ENCODE measurements around the gene FHL3.
A peak's percentile ranks its signal among the peaks of the same experiment; 100 is the strongest.

The FHL3 gene

DNA sequence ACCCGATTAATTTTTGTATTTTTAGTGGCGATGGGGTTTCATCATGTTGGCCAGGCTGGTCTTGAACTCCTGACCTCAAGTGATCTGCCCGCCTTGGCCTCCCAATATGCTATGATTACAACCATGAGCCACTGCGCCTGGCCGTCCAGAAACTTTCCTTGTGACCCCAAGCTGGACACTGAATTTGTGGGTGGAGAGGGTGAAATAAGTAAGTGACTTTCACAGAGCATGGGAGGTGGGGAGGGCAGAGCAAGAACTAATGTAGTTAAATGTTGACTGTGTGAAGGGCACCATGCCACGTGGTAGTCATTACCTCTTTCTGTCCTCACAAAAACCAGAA, 4.5 kb upstream of the FHL3 start:
- no peak for DNase-seq

DNA sequence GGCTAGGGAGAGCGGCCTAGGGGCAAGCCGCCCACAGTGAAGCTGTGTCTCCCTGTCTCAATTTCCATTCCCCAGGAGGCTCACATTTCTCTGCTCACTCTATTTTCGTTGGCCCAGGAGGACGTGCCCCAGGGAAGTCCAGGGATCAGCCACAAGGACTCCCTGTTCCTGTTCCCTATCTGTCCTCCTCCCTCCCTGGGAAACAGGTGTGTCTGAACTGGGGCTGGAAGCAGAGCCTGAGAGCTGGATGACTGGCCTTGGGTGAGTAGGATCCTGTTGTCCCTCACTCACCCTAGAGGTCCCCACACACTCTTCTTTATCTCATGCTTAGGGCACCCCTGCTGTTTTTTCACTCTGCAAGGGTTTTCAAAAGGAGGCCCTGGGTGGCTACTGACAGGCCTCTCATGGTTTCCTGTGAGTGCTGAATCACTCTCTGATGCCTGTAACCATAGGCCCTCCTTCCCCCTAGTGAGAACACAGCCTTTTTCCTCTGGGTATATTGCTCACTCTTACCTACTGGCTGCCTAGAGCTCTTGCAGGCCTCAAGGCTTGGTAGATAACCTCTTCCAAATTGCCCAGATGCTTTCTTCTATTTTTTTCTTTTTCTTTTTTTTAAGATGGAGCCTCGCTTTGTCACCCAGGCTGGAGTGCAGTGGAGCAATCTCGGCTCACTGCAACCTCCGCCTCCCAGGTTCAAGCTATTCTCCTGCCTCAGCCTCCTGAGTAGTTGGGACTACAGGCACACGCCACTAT, 4.0 kb upstream of the FHL3 start:
- no peak for DNase-seq

DNA sequence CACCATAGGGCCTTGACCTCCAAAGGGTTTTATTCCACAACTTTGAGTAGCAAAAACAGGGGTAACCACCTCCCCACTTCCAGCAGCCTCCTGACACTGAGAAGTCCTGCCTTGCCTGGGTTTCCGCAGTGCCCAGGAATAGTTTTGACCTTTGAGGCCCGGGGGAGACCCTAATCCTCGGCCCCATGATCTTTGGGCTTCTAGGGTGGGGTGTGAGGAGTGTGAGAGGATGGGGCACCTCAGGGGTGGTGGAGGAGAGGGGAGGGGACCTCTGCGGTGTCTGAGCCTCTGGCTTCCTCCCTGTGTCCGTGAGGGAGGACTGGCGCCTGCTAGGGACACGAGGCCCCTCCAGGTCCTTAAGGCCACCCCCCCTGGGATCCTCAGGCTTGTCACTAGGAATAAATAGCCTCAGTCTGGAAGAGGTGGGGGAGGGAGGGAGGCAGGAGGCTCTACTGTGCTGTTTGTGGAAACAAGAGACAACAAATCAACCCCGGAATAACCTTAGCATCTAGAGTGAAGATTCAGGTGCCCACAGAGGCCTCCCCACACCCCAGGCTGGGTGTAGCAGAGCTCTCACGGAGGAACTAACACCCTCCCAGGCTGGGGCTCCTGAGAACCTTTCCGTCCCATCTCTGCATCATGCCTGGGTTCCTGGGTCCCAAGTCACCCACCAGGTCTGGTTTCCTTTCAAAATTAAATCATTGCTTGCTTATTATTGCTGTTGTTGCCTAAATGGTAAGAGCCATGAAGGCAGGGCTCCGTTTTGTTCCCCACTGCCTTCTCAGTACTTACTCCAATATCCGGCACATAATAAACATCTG, 904 bp upstream of the FHL3 start:
- DNase-seq, result no peak

DNA sequence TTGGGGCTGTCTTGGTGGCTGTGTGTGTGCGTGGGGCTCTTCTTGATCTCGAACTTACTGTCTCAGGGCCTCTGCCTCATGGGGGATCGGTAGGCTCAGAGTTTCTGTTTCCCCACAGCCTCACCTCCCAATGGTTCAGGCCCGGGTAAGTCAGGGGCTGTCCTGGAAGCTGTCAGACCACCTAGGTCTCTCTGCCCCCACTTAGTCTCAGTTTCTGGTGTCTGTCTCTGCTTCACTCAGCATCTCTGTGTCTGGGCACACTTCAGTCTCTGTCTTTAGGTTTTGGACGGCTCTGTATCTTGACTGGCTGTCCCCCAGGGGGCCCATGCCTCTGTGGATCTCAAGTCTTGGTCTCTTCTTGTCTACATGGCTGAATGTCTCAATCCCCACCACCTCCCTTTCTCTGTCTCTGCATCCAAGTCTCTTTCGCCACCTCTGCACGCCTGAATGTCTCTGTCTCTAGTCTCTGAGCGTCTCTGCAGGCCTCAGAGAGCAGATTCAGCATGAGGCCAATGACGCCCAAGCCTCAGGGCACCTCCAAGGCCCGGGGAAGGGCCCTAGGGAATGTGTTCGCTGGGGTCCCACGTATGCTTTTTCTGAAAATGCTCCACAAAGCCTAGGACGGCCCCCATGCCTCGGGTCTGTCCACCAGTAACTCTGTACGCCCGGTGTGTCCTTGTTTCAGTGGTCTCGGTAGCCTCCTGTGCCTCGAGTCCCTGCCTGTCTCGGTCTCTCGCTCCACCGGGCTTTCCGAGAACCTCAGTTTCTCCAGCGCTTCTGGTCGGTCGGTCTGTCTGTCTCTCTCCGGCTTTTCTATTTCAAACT, 818 bp downstream of the FHL3 start:
- DNase-seq, result no peak

DNA sequence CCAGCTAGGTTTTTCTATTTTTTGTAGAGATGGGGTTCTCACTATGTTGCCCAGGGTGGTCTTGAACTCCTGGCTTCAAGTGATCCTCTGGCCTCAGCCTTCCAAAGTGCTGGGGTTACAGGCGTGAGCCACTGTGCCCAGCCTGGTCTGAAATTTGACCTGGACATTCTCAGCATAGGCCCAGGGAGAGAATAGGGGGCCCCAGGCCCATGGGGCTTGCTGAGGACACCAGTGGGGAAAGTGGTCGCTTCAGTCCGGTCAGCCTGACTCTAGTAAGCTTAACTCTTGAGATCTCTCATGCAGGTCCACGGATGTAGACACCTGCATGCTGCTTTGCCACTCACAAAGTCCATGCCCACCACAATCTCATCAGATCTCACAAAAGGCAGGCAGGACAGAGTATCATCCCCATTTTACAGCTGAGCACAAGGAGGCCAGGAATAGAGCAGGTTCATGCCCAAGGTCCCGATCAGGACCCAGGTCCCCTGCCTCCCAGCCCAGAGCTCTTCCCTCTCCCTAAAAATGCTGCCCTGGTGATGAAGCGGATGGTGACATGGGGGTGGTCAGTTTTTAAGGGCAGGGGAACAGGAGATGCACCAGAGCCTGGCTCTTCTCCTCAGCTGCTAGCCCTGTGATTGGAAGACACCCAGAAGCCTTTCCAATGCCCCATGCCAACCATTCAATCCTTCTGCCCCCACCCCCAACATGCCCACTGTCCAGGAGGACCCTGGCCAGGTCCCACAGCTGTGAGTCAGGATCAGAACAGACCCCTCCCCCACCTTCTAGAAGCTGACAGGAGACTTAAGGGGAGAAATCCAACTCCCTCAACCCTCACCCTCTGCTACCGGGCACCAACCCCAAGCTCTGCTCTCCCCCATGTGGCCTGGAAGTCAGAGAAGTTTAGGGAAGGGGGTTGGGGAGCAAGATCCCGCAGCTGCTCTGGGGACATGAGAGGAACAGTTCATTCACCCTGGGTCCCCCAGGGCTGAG, 1.8 kb downstream of the FHL3 start:
- DNase-seq, result no peak

DNA sequence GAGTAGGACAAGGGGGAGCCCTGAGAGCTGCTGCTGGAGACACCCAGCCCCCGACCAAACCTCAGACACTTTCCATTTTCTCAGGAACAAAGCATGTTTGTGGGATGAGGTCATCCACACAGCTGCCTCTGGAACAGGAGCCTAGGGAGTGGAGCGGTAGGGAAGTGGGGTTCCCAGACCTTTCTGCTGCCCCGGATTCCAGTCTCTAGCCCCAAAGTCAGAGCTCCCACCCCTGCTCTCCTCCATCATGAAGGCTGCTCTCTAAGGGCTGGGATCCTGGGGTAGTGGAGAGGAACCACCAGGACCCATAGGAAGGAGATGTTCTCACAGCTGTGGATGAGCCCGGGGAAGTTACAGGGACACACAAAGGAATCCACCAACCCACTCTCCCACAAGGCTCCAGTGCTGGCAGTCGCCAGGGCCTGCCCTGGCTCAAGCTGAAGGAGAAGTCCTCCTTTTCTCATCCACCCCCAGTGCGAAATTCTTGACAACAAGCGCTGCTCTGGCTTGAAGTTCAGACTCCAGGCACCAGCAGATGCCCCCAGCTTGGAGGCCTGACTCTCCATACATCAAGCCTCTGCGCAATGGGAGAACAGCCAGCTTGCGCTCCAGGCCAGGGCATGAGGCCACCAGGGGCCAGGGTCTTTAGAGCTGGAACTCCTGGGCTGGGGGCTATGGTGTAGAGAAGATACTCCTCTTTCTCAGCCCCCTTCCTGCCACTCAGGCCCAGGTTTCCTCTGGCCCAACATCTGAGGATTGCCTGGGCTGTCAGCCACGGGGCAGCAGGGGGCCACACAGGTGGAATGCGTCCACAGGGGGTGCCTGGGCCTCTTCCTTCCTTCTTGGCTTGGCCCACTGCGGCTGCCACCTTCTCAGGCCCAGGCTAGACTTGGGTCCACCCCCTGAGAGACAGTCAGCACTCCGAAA, 4.5 kb downstream of the FHL3 start:
- DNase-seq, result no peak

DNA sequence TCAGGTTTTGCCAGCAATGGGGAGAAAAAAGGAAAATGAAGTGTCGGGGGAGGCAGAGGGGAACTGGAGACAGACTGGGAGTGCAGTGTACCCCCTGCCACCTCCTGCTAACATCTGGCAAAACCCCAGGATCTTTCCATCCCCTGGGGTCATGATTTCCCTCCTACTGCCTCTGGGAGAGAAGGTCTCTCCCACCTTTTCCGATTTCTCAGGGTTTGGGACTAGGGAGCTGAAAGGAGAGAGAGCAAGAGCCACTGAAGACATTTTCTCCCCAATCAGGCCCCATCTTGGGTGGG, 5.1 kb downstream of the FHL3 start:
- no peak for DNase-seq

DNA sequence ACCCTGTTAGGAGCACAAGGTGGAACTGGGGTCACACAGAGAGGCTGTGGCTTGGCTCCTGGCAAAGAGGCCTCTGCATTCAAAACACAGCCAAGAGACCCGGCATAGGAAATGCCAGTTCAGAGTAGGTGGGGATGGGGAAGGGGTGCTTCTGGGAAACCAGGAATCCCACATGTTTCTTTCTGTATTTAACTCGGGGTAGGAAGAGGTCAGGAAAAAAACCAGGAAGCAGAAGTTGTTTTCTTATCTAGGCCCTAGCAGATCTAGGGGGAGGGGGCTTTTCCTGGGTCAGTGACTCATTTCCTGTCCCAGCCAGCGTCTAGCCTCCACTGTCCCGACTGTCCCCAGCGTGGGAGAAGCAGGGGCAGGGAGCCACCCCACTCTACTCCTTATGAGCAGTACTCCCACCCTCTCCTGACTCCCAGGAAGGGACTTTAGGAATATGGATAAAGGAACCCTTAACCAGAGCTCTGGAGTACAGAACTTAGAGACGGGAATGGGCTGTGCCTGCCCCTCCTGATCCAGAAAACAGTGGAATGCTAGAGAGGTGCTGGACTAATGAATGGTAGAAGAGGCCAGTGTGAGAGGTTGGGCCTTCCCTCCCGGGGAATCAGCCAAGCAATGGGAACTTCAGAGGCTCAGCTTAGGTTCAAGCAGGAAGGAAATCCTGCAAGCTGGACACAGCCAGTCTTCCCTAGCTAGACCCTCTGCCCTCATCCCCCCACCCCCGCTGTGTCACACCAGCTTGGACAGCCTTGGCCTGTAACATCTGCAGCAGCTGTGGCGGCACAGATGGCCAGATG, 5.7 kb downstream of the FHL3 start:
- no peak for DNase-seq

DNA sequence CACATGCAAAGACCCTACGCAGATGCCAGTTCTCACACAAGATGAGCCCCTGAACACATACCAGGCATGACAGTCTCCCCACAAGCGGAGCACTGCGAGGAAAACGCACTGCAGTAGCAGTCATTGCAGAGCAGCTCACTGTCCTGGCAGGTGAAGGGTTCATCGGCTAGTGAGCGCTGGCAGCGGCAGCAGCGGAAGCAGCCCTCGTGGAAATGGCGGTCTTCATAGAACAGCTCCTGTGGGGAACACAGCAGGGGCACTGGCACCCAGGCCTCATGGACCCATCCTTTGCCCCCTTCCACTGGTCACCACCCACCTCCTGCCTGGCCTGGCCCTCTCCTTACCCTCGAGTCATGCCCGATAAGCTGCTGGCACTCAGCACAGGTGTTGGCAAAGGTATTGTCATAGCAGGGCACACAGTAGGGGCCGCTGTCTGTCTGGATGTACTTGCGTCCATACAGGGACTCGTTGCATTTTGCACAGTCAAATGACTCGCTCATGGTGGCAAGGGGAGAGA, 6.3 kb downstream of the FHL3 start:
- no peak for DNase-seq

DNA sequence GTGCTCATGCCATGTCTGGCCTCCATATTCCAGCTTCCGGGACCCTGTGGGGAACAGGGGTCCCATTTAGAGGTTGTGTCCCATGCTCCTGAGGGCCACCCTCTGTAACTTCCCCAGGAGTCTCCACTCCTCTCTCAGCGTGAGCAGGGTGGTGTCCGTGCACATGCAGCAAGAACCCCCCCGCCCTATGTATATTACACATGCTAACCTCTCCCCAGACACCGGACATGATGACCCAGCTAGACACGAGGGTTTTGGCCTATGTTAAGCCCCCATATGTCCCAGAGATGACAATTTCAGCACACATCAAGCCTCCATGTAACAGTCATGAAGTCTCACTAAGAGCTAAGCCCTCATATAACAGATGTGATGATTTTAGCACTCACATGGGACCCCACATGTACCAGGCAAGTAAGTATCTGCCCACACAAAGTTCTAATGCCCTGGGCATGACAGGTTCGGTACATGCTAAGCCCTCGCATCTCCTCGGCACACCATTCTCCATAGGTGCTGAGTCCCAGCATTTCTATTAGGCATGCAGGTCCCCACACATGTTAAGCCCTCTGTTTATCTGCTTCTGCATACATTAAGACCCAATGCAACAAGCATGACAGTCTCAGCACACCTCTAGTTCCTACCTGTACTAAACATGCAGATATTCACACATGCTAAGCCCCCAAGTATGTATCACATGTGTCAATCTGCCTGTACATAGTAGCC, 7.1 kb downstream of the FHL3 start:
- DNase-seq, result no peak

DNA sequence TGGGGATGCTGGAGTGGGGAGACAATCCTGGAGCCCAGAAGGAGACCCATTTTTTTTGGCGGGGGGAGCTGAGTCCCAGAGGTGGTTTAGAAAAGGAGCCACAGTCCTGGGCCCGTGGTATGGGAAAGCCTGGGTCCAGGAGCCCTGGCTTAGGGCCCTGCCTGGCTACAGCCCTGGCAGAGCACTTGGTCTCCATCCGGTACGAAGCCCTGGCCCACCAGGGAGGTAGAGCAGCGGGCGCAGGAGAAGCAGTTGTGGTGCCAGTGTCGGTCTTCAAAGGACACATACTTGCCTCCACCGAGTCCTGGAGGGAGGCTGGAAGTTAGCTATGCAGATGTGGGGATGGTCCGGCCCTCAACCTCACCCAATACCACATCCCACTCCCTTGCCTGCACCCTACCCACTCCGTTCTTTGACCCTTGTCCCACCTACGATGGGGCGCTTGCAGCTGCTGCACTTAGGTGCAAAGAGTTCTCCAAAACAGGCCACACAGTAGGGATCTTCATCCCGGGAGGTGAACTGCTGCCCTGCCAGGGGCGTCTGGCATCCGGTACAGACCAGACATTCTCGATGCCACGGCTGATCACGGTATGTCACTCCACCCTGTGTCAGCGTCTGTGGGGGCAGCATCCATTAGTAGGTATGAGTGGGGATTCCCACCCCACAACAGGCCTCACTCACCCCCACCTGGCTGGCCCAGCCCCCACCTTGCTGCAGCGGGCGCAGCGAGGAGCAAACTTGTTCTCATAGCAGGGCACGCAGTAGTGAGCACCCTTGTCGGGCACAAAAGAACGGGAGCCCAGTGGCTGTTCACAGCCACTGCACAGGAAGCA, 7.8 kb downstream of the FHL3 start:
- no peak for DNase-seq

DNA sequence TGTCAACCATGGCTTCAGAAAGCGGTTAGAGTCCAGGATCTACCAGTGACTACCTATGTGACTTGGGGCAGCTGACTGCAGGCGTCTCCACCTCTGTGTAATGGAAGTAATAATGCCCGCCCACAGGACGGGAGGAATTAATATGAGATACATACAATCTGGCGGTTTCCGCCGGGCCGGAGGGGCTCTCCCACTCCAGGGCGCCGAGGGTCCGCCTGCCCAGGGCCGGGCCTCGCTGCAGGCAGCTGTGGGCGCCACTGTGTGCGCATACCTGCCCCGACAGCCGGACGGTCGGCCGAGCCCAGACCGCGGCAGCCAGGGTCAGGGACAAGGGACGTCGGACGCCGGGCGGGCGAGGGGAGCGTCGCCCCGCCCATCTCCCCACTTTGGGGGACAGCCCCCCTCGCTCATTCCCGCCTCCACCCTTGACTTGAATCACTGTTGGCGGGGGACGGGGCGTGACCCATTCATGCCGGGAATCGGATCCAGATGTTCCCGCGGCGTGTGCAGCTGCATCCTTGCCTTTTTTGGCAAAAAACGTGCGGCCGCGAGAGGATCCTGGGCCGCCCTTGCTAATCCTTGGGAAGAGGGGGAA, 9.5 kb downstream of the FHL3 start:
- peak; percentile 81 for DNase-seq

DNA sequence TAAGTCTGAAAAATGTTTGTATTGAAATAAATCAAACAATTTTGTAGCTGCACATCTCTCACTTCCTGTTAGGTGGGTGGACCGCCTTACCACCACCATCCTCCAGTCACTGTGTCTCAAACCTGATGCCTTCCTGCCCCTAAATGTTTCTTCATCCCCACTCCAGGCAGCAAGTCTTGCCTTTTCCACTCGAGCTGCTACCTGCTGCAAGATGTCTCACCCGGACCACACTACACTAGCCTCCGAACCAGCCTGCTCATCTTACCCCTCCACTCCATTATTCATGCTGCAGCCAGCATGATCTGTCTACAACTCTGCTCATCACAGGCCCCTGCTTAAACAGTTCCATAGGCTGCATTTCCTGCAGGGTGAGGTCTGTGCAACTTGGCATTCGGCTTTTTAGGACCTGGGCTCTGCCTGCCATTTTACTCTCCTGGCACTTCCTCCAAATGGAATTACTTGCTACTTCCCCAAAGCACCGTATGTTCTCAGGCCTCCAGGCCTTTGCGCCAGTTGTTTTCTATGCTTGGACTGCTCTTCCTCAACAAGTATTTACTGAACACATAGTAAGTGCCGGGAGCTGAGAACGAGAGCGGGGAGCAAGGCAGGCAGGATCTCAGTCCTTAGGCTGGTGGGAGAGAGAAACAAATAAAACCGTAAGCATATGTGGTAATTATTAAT, 10.3 kb downstream of the FHL3 start:
- no peak for DNase-seq

DNA sequence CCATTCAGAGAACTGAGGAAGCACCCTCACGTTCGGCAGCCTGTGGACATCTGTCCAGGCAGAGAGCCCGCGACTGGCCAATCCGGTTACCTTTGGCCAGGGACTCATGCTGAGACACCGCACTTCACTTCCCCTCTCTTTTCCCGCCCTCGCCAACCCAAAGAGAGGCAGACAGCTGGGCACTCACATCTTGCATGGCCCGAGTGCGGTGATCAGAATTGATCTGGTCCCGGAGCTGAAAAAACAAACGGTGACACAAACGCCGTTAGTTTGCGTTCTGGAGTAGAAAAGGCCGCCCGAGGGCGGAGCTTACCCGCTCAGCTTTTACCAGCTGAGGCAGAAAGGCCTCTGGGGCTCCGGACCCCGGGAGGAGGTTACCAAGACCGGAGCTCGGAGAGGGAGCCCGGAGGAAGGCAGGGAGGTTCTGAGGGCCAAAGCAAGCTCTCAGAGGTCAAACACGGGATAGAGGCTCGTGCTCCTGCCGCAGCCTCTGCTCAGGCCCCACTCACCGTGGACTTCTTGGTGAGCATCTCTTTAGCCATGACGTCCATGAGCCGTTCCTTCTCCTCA, 15.9 kb downstream of the FHL3 start:
- no peak for DNase-seq

DNA sequence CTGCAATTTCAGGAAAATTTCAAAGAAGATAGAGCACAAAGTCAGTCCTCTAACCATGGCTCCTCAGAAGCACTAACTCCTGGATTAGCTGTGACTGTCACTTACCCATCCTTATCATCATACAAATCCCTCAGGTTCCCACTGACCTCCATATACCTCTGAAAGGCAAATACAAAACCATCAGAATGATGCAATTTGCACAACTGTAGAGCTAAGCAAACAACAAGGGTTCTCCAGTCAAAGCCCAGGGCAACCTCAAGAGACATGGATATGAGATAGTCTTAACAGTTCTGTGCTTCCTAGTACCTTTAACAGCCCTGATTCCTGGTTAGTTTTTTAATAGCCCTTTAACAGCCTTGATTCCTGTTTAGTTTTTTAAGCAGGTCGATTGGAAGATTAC, 17.6 kb downstream of the FHL3 start:
- DNase-seq, result no peak

DNA sequence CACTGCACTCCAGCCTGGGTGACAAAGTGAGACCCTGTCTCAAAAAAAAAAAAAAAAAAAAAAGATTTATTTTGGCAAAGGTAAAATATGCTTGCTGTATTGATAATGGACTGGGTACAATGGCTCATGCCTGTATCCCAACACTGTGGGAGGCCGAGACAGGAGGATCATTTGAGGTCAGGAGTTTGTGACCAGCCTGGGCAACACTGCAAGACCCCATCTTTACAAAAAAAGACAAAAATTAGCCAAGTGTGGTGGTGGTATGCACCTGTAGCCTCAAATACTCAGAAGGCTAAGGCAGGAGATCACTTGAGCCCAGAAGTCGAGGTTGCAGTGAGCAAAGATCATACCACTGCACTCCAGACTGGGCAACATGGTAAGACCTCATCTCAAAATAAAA, 21.8 kb downstream of the FHL3 start:
- DNase-seq, result no peak

DNA sequence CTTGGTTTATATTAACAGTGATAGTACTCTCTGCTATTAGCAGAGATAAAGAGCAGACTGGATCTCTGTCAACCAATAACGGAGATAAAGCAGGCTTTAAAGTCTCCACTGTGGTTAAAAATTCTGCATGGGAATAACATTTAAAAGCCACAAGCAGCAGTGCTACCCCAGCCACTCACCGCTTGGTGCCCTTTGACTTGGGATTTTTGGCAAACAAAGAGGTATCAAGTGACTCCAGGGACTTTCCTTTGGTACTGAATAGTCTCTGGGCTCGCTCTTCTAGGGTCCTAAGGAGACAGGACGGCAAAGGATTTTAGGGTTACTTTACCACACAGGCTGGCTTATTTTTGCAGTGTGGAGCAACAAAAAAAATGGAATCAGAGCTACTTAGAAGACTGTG, 26.8 kb downstream of the FHL3 start:
- no peak for DNase-seq
